Transverse colon (tissue), 4 donors: ENCODE data around the gene DDX39B. TPM values are rescaled to one million over a fixed set of nuclear protein-coding genes. Genes with fewer than 3 reads are reported as not detected.
A peak's percentile ranks its signal among the peaks of the same experiment; 100 is the strongest.

Source experiments
- DNase-seq: peaks from one replicate; pipeline ENCODE4 v3.0.0-alpha.2; 2019
- H3K27ac ChIP-seq, 4 donors: fragments of 200-600 bp; sonication (generic); 2 replicates each; pipeline ENCODE4 v1.5.1; 2016 to 2018; ENCODE audit warnings: inconsistent platforms in 4 of 4
- H3K27me3 ChIP-seq: fragments of 200-600 bp; sonication (generic); 2 replicates; pipeline ENCODE4 v1.5.1; 2017; ENCODE audit warnings: inconsistent platforms
- H3K36me3 ChIP-seq, 4 donors: fragments of 200-600 bp; sonication (generic); 2 replicates each; pipeline ENCODE4 v1.5.1; 2017 to 2019; ENCODE audit warnings: inconsistent platforms in 4 of 4
- H3K4me1 ChIP-seq, 4 donors: fragments of 200-600 bp; sonication (generic); 2 replicates each; pipeline ENCODE4 v1.5.1; 2017 to 2020; ENCODE audit warnings: inconsistent platforms in 4 of 4
- H3K4me3 ChIP-seq, 4 donors: fragments of 200-600 bp; sonication (generic); 1 replicate in 1 of 4; 2 replicates in 3 of 4; pipeline versions ENCODE4 v1.5.1 to v1.6.1; 2017 to 2019; ENCODE audit warnings: inconsistent platforms in 4 of 4
- H3K9me3 ChIP-seq, 2 donors: fragments of 200-600 bp; sonication (generic); 2 replicates each; pipeline ENCODE4 v1.5.1; 2017 to 2019; ENCODE audit warnings: inconsistent platforms in 2 of 2
- EP300 ChIP-seq: sonication (generic); formaldehyde crosslinking; IDR thresholded peaks from one replicate; pipeline ENCODE4 v1.6.1; 2017; ENCODE audit warnings: antibody characterized with exemption, low read depth
- POLR2A ChIP-seq: fragments of 450-650 bp; IDR thresholded peaks from one replicate; pipeline ENCODE4 v1.6.1; 2016; ENCODE audit warnings: antibody characterized with exemption, mild to moderate bottlenecking, moderate library complexity
- POLR2AphosphoS5 ChIP-seq, 3 donors: sonication (generic); formaldehyde crosslinking; IDR thresholded peaks; one replicate each; pipeline ENCODE4 v1.6.1; 2016; ENCODE audit warnings: antibody characterized with exemption in 3 of 3
- WGBS, 2 donors: methylation state at CpG; one replicate each; pipeline ENCODE4 v1.1.5; 2018; ENCODE audit warnings: low coverage in 1 of 2; 5-methylcytosine and 5-hydroxymethylcytosine counted together
- in situ Hi-C, 4 donors: fragments of 200-750 bp; cut with MboI; loops; one replicate each; pipeline versions ENCODE4 v1.15.0 to v1.15.1; 2017; ENCODE audit warnings: low sequenced_read_pairs in 3 of 4, low pct_ligation_motif_present in 1 of 4, low pct_unique_long_range_greater_than_20kb in 1 of 4
- intact Hi-C: fragments of 100-400 bp; cut with DNase I; formaldehyde crosslinking; loops from one replicate; pipeline ENCODE4 v1.15.1; 2023; ENCODE audit warnings: low total_unique reads
- total RNA-seq, 4 donors: library from RNA; depleted of rRNA; stranded (reverse); fragments of >200 nt; gene quantifications; one replicate each; pipeline ENCODE4 v1.1.0, GENCODE V29; 2016
- TF ChIP-seq, protein P1 (sequence below), 5 experiments: fragments of 200-600 bp in 3 of 5; fragments of 450-650 bp in 2 of 5; sonication (generic) in 3 of 5; IDR thresholded peaks; 1 replicate in 2 of 5; 2 replicates in 3 of 5; pipeline ENCODE4 v1.5.1; 2016 to 2017; ENCODE audit warnings: antibody characterized with exemption in 5 of 5, inconsistent platforms in 3 of 5, mild to moderate bottlenecking in 2 of 5, moderate library complexity in 1 of 5

The DDX39B gene
- total RNA-seq, 4 donors from 2014 or later, result 147 to 519 (median 271) TPM

DNA sequence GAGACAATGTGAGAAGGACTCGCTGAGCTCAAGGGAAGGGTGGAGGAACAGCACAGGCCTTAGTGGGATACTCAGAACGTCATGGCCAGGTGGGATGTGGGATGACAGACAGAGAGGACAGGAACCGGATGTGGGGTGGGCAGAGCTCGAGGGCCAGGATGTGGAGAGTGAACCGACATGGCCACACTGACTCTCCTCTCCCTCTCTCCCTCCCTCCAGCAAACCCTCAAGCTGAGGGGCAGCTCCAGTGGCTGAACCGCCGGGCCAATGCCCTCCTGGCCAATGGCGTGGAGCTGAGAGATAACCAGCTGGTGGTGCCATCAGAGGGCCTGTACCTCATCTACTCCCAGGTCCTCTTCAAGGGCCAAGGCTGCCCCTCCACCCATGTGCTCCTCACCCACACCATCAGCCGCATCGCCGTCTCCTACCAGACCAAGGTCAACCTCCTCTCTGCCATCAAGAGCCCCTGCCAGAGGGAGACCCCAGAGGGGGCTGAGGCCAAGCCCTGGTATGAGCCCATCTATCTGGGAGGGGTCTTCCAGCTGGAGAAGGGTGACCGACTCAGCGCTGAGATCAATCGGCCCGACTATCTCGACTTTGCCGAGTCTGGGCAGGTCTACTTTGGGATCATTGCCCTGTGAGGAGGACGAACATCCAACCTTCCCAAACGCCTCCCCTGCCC is 35.2 kb upstream of the DDX39B start:
- peaks cover 7% of the 10 kb centered on the region for H3K27me3 ChIP-seq
- H3K4me3 ChIP-seq, result peak overlapping the region in 1 of 4 donors; percentile 37
- no peaks in the 10 kb centered on the region for H3K9me3 ChIP-seq
- TF ChIP-seq POLR2AphosphoS5 (IDR thresholded peaks at IDR 0.05), result no peak
- TF ChIP-seq, protein P1, sequence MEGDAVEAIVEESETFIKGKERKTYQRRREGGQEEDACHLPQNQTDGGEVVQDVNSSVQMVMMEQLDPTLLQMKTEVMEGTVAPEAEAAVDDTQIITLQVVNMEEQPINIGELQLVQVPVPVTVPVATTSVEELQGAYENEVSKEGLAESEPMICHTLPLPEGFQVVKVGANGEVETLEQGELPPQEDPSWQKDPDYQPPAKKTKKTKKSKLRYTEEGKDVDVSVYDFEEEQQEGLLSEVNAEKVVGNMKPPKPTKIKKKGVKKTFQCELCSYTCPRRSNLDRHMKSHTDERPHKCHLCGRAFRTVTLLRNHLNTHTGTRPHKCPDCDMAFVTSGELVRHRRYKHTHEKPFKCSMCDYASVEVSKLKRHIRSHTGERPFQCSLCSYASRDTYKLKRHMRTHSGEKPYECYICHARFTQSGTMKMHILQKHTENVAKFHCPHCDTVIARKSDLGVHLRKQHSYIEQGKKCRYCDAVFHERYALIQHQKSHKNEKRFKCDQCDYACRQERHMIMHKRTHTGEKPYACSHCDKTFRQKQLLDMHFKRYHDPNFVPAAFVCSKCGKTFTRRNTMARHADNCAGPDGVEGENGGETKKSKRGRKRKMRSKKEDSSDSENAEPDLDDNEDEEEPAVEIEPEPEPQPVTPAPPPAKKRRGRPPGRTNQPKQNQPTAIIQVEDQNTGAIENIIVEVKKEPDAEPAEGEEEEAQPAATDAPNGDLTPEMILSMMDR (IDR thresholded peaks at IDR 0.05), result no peak
- H3K36me3 ChIP-seq, result no peaks in the 10 kb centered on the region
- H3K27ac ChIP-seq, result peak overlapping the region in 2 of 4 donors; percentile 46 to 72
- peaks cover 5 to 22% (median 6%) of the 10 kb centered on the region in 4 donors for H3K4me1 ChIP-seq
- WGBS, 2 donors, result 64 to 70% methylated on average over 4 to 19 of the region's 19 CpGs
- in situ Hi-C loops, result no loop called here
- peak; percentile 60 for DNase-seq
- intact Hi-C loops, result no loop called here

DNA sequence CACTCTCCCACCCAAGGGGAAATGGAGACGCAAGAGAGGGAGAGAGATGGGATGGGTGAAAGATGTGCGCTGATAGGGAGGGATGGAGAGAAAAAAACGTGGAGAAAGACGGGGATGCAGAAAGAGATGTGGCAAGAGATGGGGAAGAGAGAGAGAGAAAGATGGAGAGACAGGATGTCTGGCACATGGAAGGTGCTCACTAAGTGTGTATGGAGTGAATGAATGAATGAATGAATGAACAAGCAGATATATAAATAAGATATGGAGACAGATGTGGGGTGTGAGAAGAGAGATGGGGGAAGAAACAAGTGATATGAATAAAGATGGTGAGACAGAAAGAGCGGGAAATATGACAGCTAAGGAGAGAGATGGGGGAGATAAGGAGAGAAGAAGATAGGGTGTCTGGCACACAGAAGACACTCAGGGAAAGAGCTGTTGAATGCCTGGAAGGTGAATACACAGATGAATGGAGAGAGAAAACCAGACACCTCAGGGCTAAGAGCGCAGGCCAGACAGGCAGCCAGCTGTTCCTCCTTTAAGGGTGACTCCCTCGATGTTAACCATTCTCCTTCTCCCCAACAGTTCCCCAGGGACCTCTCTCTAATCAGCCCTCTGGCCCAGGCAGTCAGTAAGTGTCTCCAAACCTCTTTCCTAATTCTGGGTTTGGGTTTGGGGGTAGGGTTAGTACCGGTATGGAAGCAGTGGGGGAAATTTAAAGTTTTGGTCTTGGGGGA is 34.3 kb upstream of the DDX39B start:
- Histone ChIP-seq H3K27ac (peak overlapping the region; percentile 48 to 74 (median 72)), H3K4me1 (peaks cover 0 to 13% (median 4%) of the 10 kb centered on the region in 4 donors), H3K4me3 (peak overlapping the region in 3 of 4 donors; percentile 12 to 37 (median 19)), H3K27me3 (peaks cover under 1% of the 10 kb centered on the region), H3K36me3 (no peaks in the 10 kb centered on the region), H3K9me3 (no peaks in the 10 kb centered on the region)
- in situ Hi-C loops (no loop called here), intact Hi-C loops (no loop called here)
- no peak for DNase-seq
- no peak for TF ChIP-seq POLR2AphosphoS5 (IDR thresholded peaks at IDR 0.05)
- no peak for TF ChIP-seq POLR2A
- TF ChIP-seq, protein P1 (IDR thresholded peaks at IDR 0.05), result no peak
- TF ChIP-seq EP300, result no peak
- WGBS, 2 donors, result 57 to 80% methylated on average over 4 to 8 of the region's 8 CpGs

DNA sequence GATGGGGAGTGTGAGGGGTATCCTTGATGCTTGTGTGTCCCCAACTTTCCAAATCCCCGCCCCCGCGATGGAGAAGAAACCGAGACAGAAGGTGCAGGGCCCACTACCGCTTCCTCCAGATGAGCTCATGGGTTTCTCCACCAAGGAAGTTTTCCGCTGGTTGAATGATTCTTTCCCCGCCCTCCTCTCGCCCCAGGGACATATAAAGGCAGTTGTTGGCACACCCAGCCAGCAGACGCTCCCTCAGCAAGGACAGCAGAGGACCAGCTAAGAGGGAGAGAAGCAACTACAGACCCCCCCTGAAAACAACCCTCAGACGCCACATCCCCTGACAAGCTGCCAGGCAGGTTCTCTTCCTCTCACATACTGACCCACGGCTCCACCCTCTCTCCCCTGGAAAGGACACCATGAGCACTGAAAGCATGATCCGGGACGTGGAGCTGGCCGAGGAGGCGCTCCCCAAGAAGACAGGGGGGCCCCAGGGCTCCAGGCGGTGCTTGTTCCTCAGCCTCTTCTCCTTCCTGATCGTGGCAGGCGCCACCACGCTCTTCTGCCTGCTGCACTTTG is 33.6 kb upstream of the DDX39B start, which contains the start of gene TNF:
Gene TNF, plus strand, starts transcription at position 231 of the 567 bp plus-strand sequence. Its CDS starts 177 bp downstream, at position 408.
- Histone ChIP-seq H3K27me3 (no peaks in the 10 kb centered on the region), H3K27ac (peak within 1 kb of the TSS; percentile 48 to 74 (median 72)), H3K36me3 (no peaks in the 10 kb centered on the region), H3K9me3 (no peaks in the 10 kb centered on the region), H3K4me1 (peaks cover 0 to 9% (median under 1%) of the 10 kb centered on the region in 4 donors), H3K4me3 (peak within 1 kb of the TSS in 3 of 4 donors; percentile 12 to 37 (median 19))
- peak; percentile 47 to 75 (median 69) for TF ChIP-seq POLR2AphosphoS5 (IDR thresholded peaks at IDR 0.05)
- peak; percentile 69 for TF ChIP-seq POLR2A
- no peak for TF ChIP-seq EP300
- intact Hi-C loops (no loop called here), in situ Hi-C loops (no loop called here)
- peak; percentile 68 for DNase-seq
- WGBS, 2 donors, result 40 to 41% methylated on average over 3 to 19 of the region's 19 CpGs

DNA sequence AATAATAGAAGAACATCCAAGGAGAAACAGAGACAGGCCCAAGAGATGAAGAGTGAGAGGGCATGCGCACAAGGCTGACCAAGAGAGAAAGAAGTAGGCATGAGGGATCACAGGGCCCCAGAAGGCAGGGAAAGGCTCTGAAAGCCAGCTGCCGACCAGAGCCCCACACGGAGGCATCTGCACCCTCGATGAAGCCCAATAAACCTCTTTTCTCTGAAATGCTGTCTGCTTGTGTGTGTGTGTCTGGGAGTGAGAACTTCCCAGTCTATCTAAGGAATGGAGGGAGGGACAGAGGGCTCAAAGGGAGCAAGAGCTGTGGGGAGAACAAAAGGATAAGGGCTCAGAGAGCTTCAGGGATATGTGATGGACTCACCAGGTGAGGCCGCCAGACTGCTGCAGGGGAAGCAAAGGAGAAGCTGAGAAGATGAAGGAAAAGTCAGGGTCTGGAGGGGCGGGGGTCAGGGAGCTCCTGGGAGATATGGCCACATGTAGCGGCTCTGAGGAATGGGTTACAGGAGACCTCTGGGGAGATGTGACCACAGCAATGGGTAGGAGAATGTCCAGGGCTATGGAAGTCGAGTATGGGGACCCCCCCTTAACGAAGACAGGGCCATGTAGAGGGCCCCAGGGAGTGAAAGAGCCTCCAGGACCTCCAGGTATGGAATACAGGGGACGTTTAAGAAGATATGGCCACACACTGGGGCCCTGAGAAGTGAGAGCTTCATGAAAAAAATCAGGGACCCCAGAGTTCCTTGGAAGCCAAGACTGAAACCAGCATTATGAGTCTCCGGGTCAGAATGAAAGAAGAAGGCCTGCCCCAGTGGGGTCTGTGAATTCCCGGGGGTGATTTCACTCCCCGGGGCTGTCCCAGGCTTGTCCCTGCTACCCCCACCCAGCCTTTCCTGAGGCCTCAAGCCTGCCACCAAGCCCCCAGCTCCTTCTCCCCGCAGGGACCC is 32.6 kb upstream of the DDX39B start:
- Histone ChIP-seq H3K4me1 (peaks cover 0 to 8% (median 0%) of the 10 kb centered on the region in 4 donors), H3K27me3 (no peaks in the 10 kb centered on the region), H3K27ac (peak overlapping the region; percentile 48 to 74 (median 72)), H3K36me3 (no peaks in the 10 kb centered on the region), H3K4me3 (no peak overlapping the region), H3K9me3 (no peaks in the 10 kb centered on the region)
- TF ChIP-seq, protein P1 (IDR thresholded peaks at IDR 0.05), result no peak
- TF ChIP-seq EP300 (no peak), POLR2AphosphoS5 (IDR thresholded peaks at IDR 0.05) (no peak), POLR2A (no peak)
- 63 to 79% methylated on average over 5 to 14 of the region's 14 CpGs for WGBS, 2 donors
- DNase-seq, result no peak
- intact Hi-C loops, result no loop called here
- in situ Hi-C loops, result no loop called here
